GM21360 (cell line): ENCODE measurements around the gene TDRD1.
A peak's percentile ranks its signal among the peaks of the same experiment; 100 is the strongest.
"Not testable (repeated sequence)": the region's sequence is repeated elsewhere in the genome, so short reads cannot be mapped to it uniquely, and the experiment has no call there.

Experiments used
- ATAC-seq: cut with Tn5 transposase; IDR thresholded peaks from one replicate; pipeline ENCODE4 v1.9.1; 2021; ENCODE audit warnings: mild to moderate bottlenecking, moderate library complexity; ENCODE audit not compliant: unreplicated experiment

TDRD1 gene

GRCh38 chr10:114179148-114179547 lies at the start of gene TDRD1:
TSS of gene TDRD1 (plus strand) at chr10:114179353. CDS start at chr10:114187832, 8,479 bp downstream.
- ATAC-seq, result no peak

GRCh38 chr10:114131094-114131493 lies 48.1 kb upstream of the TDRD1 start:
- ATAC-seq, result peak; percentile 79

GRCh38 chr10:114135476-114135875 lies 43.7 kb upstream of the TDRD1 start:
- no peak for ATAC-seq

- ATAC-seq, result no peak
Observed at GRCh38 chr10:114138581-114138980, 40.6 kb upstream of the TDRD1 start.

DNA sequence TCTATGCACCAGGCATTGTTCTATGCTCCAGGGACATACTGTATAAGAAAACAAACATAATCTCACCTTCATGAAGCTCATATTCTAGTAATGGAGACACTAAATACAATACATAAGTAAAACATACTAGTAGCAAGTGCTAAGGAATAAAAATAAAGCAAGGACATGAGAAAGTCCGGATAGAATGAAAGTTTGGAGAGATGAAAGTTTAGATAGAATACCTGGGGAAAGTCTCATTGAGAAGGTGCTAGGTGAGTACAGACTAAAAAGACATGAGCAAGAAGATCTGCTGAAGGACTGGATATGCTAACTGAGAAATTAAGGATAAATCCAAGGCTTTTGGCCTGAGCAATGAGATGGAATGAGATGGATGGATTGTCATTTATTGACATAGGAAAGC lies 39.1 kb upstream of the TDRD1 start:
- no peak for ATAC-seq

DNA sequence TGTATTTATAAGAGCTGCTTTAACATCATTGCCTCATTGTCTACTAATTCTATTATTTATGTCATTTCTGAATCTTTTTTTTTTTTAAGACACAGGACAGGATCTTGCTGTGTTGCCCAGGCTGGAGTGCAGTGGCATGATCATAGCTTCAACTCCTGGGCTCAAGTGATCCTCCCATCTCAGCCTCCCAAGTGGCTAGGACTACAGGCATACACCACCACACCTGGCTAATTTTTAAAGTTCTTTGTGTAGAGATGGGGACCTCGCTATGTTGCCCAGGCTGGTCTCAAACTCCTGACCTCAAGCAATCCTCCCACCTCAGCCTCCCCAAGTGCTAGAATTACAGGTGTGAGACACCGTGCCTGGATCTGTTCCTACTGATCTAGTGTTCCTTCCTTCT lies 38.3 kb upstream of the TDRD1 start:
- ATAC-seq, result not testable (repeated sequence)

DNA sequence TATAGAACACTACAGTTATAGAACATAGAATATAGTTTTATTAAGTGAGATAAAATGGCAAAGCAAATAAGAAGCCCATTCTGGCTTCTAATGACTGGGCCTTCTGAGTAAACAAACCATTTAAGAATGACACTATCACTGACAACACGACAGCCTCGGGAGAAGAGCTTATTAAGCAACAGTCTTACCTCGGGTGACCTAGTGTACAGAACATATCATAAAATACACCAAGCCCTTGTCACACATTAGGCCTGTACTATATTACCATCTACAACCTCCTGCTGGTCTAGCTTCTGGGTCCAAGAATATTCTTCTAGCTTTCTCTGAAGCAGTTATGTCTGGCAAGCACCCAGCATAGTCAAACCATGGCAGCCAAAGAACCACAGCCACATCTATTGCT lies 37.1 kb upstream of the TDRD1 start:
- ATAC-seq, result no peak

DNA sequence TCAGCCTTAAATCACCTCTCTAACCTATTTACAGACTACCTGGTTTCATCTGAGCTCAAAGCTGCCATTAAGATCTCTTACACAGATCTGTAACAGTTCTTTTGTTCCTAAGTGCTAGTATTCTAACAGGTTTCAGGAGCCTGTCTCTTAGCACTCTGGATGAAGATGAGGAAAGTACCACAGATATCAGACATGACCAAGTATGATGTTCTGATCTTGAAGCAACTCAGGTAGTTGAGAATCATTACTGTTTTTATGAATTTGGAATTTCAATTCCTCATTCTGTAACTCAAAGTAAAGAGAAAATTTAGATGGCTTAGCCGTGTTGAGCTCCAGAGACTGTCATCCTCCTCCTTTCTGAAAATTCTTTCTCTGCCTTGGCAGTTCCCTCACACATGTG lies 36.0 kb upstream of the TDRD1 start:
- no peak for ATAC-seq

DNA sequence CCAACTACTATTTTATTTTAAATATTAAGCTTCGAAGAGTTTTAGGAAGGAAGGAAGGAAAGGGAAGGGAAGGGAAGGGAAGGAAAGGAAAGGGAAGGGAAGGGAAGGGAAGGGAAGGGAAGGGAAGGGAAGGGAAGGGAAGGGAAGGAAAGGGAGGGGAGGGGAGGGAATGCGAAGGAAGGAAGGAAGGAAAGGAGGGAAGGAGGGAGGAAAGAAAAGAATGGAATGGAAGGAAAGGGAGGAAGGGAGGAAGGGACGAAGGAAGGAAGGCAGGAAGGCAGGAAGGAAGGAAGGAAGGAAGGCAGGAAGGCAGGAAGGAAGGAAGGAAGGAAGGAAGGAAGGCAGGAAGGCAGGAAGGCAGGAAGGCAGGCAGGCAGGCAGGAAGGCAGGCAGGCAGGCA lies 29.7 kb upstream of the TDRD1 start:
- not testable (repeated sequence) for ATAC-seq

- ATAC-seq, result no peak
Observed at GRCh38 chr10:114151486-114151885, 27.7 kb upstream of the TDRD1 start.

GRCh38 chr10:114151892-114152291 lies 27.3 kb upstream of the TDRD1 start:
- no peak for ATAC-seq

GRCh38 chr10:114157912-114158311 lies 21.2 kb upstream of the TDRD1 start:
- no peak for ATAC-seq

- no peak for ATAC-seq
Observed at GRCh38 chr10:114163062-114163461, 16.1 kb upstream of the TDRD1 start.

- no peak for ATAC-seq
Observed at GRCh38 chr10:114166043-114166442, 13.1 kb upstream of the TDRD1 start.

GRCh38 chr10:114166494-114166893 lies 12.7 kb upstream of the TDRD1 start:
- ATAC-seq, result no peak

DNA sequence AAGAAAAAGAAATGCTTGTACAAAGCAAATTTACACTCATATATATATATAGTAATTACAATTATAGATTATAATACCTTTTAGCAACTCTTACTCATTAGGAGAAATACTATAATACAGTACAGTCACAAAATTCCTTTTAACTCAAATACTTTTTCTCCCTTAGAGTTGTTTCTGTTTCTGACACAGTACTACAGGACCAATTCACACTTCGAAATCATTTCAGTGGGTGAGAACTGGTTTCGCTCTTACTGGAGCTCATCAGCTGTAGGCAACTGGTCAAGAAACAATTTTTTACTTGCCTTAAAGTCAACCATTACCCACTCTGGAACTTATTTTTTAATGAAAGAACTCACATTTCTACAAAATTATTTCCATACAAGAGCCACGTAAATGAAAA lies 11.2 kb upstream of the TDRD1 start:
- no peak for ATAC-seq

DNA sequence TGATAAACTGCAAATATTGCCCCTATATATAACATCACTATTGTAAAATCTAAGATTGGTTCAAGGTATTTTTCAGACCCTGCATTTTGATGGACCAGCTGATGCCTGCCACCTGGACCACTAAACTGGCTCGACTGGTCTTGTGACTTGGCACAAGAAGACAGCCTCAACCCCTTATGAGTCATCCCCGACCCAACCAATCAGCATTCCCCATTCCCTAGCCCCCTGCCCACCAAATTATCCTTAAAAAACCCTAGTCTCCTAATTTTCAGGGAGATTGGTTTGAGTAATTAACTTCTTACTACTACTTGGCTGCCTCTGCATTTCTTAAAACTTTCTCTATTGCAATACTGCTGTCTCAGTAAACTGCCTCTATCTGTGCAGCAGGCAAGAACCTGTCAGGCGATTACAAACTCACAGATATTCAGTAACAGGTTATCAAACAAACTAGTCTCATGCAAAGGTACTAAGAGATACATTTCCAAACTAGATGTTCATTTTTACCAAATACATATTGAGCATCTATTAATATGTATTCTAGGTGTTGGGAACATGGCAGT lies 10.6 kb upstream of the TDRD1 start:
- ATAC-seq, result no peak

DNA sequence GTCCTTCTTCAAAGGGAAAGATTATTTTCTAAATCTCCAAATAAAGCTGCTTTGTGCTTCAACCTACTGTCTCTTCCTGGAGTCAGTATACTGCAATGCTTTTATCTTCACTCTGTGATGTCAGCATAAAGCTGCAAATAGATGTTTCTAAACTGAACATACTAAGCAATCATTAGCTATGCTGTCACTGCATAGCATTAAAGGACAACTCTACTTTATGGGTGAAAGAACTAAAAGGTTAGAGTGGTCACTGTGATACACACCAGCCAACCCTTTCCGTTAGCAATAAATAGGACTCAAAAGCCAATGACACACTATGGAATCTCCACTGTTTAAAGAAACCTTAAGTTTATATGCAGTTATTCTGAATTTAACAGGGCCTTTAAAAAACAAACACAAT lies 6.9 kb upstream of the TDRD1 start:
- ATAC-seq, result no peak

- no peak for ATAC-seq
Observed at GRCh38 chr10:114172776-114173602, 6.2 kb upstream of the TDRD1 start.

DNA sequence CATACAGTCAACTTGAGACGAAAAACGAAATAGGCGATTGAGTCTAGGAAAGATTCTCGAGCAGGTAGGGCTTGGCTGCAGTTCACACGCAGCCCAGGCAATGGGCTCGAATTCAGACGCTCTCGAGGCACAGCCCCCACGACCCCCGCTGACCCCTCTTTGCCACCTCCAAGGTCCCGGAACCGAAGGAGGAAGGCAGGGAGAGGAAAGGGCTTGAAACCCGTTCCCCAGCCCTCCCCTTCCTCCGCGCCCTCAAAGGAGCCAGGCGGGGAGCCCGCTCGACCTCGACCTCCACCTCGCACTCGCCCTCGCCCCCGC lies 5.6 kb upstream of the TDRD1 start:
- no peak for ATAC-seq

DNA sequence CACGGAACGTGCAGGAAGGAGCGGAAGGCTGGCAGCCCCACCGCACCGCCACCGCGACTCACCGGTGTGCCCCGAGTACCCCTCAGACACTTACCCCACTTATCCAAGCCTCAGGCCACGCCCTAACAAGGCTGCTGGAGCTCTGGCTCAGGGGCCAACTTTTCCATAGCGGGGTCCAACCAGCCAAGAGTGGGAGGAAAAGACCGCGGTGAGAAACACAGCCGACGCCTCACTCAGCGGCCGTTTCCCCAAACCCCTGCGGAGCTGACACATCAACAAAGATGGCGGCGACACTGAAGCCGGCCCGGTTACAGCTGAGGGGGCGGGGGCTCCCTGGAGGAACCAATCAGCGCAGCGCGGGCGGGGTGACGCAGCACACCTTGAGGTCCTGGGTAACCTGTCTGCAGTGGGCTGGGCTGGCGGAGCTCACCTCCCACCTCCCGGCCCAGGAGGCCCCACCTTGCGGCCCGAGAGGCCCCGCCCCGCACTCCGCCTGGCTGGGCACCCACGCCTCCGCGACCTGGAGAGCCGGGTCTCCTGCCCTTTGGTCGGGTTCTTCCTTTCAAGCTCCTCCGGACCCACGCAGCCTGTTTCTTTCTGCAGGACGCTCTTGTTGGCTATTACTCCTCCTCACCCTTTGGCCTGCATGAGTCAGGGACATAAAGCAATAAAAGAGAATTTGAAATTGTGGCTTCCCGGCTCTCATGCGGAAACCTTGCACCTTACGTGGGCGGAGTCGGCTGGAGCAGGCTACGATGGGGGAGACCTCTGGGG lies 5.0 kb upstream of the TDRD1 start, which contains the start of gene CCDC186:
Gene CCDC186 (minus strand): TSS at position 283 of the 774 bp plus-strand sequence. CDS start 10,935 bp downstream, outside the sequence.
- ATAC-seq, result peak; percentile 99

GRCh38 chr10:114174695-114175188 lies 4.4 kb upstream of the TDRD1 start:
- peak; percentile 1 for ATAC-seq
